H9 (cell line): Measurements from ENCODE around the gene PLD2. TPM values are rescaled to one million over a fixed set of nuclear protein-coding genes. Genes with fewer than 3 reads are reported as not detected.

Source experiments
- DNase-seq: peaks from one replicate; pipeline ENCODE4 v3.0.0-alpha.2; 2017
- H2AFZ ChIP-seq: one replicate; pipeline ENCODE4 v1.6.1; 2013; ENCODE audit warnings: mild to moderate bottlenecking, low read length, control low read depth, moderate library complexity
- H2AK5ac ChIP-seq: 2 replicates; pipeline ENCODE4 v1.6.1; 2013; ENCODE audit warnings: low read length, control low read depth, mixed read lengths; ENCODE audit not compliant: insufficient read length
- H2BK120ac ChIP-seq: one replicate; pipeline ENCODE4 v1.6.1; 2013; ENCODE audit warnings: low read depth, mild to moderate bottlenecking, low read length, control low read depth, inconsistent platforms; ENCODE audit not compliant: poor library complexity, severe bottlenecking
- H2BK12ac ChIP-seq: 2 replicates; pipeline ENCODE4 v1.6.1; 2013; ENCODE audit warnings: low read length, control low read depth, mixed read lengths, low read depth; ENCODE audit not compliant: insufficient read length
- H2BK15ac ChIP-seq: 2 replicates; pipeline ENCODE4 v1.6.1; 2013; ENCODE audit warnings: low read depth, low read length, control low read depth
- H2BK20ac ChIP-seq: one replicate; pipeline ENCODE4 v1.6.1; 2013; ENCODE audit warnings: low read depth, mild to moderate bottlenecking, low read length, control low read depth, inconsistent platforms; ENCODE audit not compliant: poor library complexity, severe bottlenecking
- H2BK5ac ChIP-seq: 2 replicates; pipeline ENCODE4 v1.6.1; 2013; ENCODE audit warnings: low read length, control low read depth, mixed read lengths; ENCODE audit not compliant: insufficient read length
- H3K14ac ChIP-seq: 2 replicates; pipeline ENCODE4 v1.6.1; 2013; ENCODE audit warnings: low read length, control low read depth; ENCODE audit not compliant: insufficient read depth
- H3K18ac ChIP-seq: 2 replicates; pipeline ENCODE4 v1.6.1; 2013; ENCODE audit warnings: low read depth, mild to moderate bottlenecking, mixed read lengths, low read length, control low read depth; ENCODE audit not compliant: insufficient read length
- H3K23ac ChIP-seq: 2 replicates; pipeline ENCODE4 v1.6.1; 2013; ENCODE audit warnings: low read length, control low read depth, mixed read lengths, low read depth; ENCODE audit not compliant: insufficient read length
- H3K23me2 ChIP-seq: 2 replicates; pipeline ENCODE4 v1.6.1; 2013; ENCODE audit warnings: low read depth, mild to moderate bottlenecking, mixed read lengths, low read length, control low read depth; ENCODE audit not compliant: insufficient read length, poor library complexity, severe bottlenecking
- H3K27ac ChIP-seq: 2 replicates; pipeline ENCODE4 v1.5.1; 2013; ENCODE audit warnings: low read length, control low read depth, mixed read lengths, low read depth; ENCODE audit not compliant: insufficient read length
- H3K27me3 ChIP-seq: 2 replicates; pipeline ENCODE4 v1.6.1; 2013; ENCODE audit warnings: low read length, control low read depth, inconsistent platforms; ENCODE audit not compliant: insufficient read depth
- H3K4ac ChIP-seq: 2 replicates; pipeline ENCODE4 v1.6.1; 2013; ENCODE audit warnings: low read depth, mild to moderate bottlenecking, control low read depth, inconsistent platforms, low read length, moderate library complexity
- H3K4me1 ChIP-seq: 2 replicates; pipeline ENCODE4 v1.6.1; 2013; ENCODE audit warnings: low read length, control low read depth, inconsistent platforms; ENCODE audit not compliant: insufficient read depth
- H3K4me2 ChIP-seq: 2 replicates; pipeline ENCODE4 v1.6.1; 2013; ENCODE audit warnings: low read length, control low read depth, mixed read lengths; ENCODE audit not compliant: insufficient read length, insufficient read depth
- H3K56ac ChIP-seq: 2 replicates; pipeline ENCODE4 v1.6.1; 2013; ENCODE audit warnings: low read depth, mild to moderate bottlenecking, mixed read lengths, low read length, control low read depth; ENCODE audit not compliant: insufficient read length
- H3K79me1 ChIP-seq: 2 replicates; pipeline ENCODE4 v1.6.1; 2013; ENCODE audit warnings: low read depth, mild to moderate bottlenecking, moderate library complexity, low read length, control low read depth, inconsistent platforms; ENCODE audit not compliant: insufficient read depth, poor library complexity, severe bottlenecking
- H3K79me2 ChIP-seq: 2 replicates; pipeline ENCODE4 v1.6.1; 2013; ENCODE audit warnings: low read length, control low read depth, inconsistent platforms; ENCODE audit not compliant: insufficient read depth
- H3K9ac ChIP-seq: 2 replicates; pipeline ENCODE4 v1.6.1; 2013; ENCODE audit warnings: low read length, control low read depth, mixed read lengths; ENCODE audit not compliant: insufficient read length; ENCODE audit errors: extremely low read depth
- H3K9me3 ChIP-seq: one replicate; pipeline ENCODE4 v1.6.1; 2013; ENCODE audit warnings: low read depth, low read length, inconsistent platforms; ENCODE audit not compliant: control insufficient read depth
- H3T11ph ChIP-seq: one replicate; pipeline ENCODE4 v1.6.1; 2013; ENCODE audit warnings: mild to moderate bottlenecking, low read length, control low read depth, inconsistent platforms
- H4K20me1 ChIP-seq: one replicate; pipeline ENCODE4 v1.6.1; 2013; ENCODE audit not compliant: control insufficient read depth, insufficient read length, insufficient read depth
- H4K5ac ChIP-seq: 2 replicates; pipeline ENCODE4 v1.6.1; 2013; ENCODE audit warnings: low read depth, mild to moderate bottlenecking, mixed read lengths, low read length, control low read depth; ENCODE audit not compliant: insufficient read length
- H4K8ac ChIP-seq: replicated peaks from 2 replicates; pipeline ENCODE4 v1.6.1; 2013; ENCODE audit warnings: low read length, control low read depth, mixed read lengths, low read depth; ENCODE audit not compliant: insufficient read length
- H4K91ac ChIP-seq: 2 replicates; pipeline ENCODE4 v1.6.1; 2013; ENCODE audit warnings: low read depth, mild to moderate bottlenecking, moderate library complexity, mixed read lengths, low read length, control low read depth; ENCODE audit not compliant: insufficient read length
- H3K27ac Mint-ChIP-seq, 3 experiments: 2 replicates in 2 of 3; 3 replicates in 1 of 3; pipeline ENCODE4 v1.8.0; 2020 to 2021; ENCODE audit warnings: mixed read lengths in 3 of 3, mild to moderate bottlenecking in 1 of 3, moderate library complexity in 1 of 3
- H3K27me3 Mint-ChIP-seq: 2 replicates; pipeline ENCODE4 v1.8.0; 2021; ENCODE audit warnings: low read depth, mild to moderate bottlenecking, moderate library complexity, mixed read lengths
- H3K36me3 Mint-ChIP-seq, 3 experiments: 2 replicates in 2 of 3; 3 replicates in 1 of 3; pipeline ENCODE4 v1.8.0; 2020 to 2021; ENCODE audit warnings: low read depth in 3 of 3, mixed read lengths in 3 of 3; ENCODE audit not compliant: insufficient read depth in 1 of 3
- H3K4me1 Mint-ChIP-seq, 2 experiments: 2 replicates each; pipeline ENCODE4 v1.8.0; 2020; ENCODE audit warnings: mixed read lengths in 2 of 2
- H3K4me3 Mint-ChIP-seq, 2 experiments: 2 replicates in 1 of 2; 3 replicates in 1 of 2; pipeline ENCODE4 v1.8.0; 2020 to 2021; ENCODE audit warnings: mild to moderate bottlenecking in 2 of 2, mixed read lengths in 2 of 2, moderate library complexity in 1 of 2
- H3K9me3 Mint-ChIP-seq, 2 experiments: 2 replicates in 1 of 2; 3 replicates in 1 of 2; pipeline ENCODE4 v1.8.0; 2020; ENCODE audit warnings: mild to moderate bottlenecking in 2 of 2, mixed read lengths in 2 of 2, moderate library complexity in 1 of 2
- WGBS: extraction: QIAGEN DNeasy Blood & Tissue Kit; methylation state at CpG from one replicate; pipeline ENCODE4 v1.1.7; 2013; ENCODE audit warnings: missing lambda C conversion rate, low lambda C conversion rate, mixed read lengths; ENCODE audit not compliant: insufficient read length; ENCODE audit errors: extremely low coverage; 5-methylcytosine and 5-hydroxymethylcytosine counted together
- total RNA-seq: library from RNA; stranded (reverse); gene quantifications from 2 replicates; pipeline ENCODE4 v1.2.1, GENCODE V29; 2021
- TF ChIP-seq, protein P1 (sequence below): fragments of 200-600 bp; sonication (generic); conservative IDR thresholded peaks from 3 replicates; pipeline ENCODE4 v1.8.0; 2021; ENCODE audit warnings: antibody characterized with exemption, mild to moderate bottlenecking

PLD2 gene
- total RNA-seq, 1 experiment from 2014 or later = 63.3 TPM

DNA sequence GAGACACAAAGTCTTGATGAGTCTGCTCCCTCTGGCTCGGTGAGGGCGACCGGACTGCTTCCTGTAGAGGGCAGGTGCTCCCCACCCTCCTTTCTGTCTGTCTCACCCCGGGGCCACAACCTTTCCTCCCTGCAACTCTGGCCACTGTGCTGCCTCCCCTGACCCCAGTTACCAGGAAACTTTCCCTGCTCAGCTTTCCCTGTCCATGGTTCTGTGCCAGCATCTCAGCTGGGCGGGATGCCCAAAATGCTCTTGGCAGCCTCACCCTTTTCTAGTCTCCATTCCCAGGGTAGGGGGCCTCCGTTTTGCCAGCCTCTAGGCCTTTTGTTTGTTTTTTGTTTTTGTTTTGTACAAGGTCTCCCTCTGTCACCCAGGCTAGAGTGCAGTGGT is 1.4 kb downstream of the PLD2 start:
- H3K9ac ChIP-seq = no peak overlapping the region
- H3K27ac ChIP-seq = no peak overlapping the region
- no peaks in the 10 kb centered on the region for H3K4me1 ChIP-seq
- H2BK12ac ChIP-seq = no peak overlapping the region
- H3K79me1 ChIP-seq = no peaks in the 10 kb centered on the region
- no peak overlapping the region for H4K8ac ChIP-seq
- no peak overlapping the region for H2BK5ac ChIP-seq
- no peaks in the 10 kb centered on the region for H3K79me2 ChIP-seq
- H3K14ac ChIP-seq = no peak overlapping the region
- no peak overlapping the region for H4K5ac ChIP-seq
- H3K23me2 ChIP-seq = peaks cover 5% of the 10 kb centered on the region
- no peak overlapping the region for H4K91ac ChIP-seq
- H3K9me3 ChIP-seq = no peaks in the 10 kb centered on the region
- no peaks in the 10 kb centered on the region for H4K20me1 ChIP-seq
- Mint-ChIP-seq H3K4me3 (peak overlapping the region; percentile 86 to 96), H3K27me3 (no peaks in the 10 kb centered on the region; the same call in 1 of the 2 replicates), H3K27ac (no peak overlapping the region; a peak in 1 of 7 replicates), H3K9me3 (no peaks in the 10 kb centered on the region), H3K36me3 (peaks cover 14 to 33% (median 30%) of the 10 kb centered on the region in 3 experiments; a peak in 6 of 7 replicates), H3K4me1 (peaks cover 15 to 16% of the 10 kb centered on the region in 2 experiments)
- H3T11ph ChIP-seq = no peak overlapping the region
- H3K56ac ChIP-seq = no peak overlapping the region
- no peak overlapping the region for H2BK120ac ChIP-seq
- no peak overlapping the region for H2BK15ac ChIP-seq
- TF ChIP-seq, protein P1, sequence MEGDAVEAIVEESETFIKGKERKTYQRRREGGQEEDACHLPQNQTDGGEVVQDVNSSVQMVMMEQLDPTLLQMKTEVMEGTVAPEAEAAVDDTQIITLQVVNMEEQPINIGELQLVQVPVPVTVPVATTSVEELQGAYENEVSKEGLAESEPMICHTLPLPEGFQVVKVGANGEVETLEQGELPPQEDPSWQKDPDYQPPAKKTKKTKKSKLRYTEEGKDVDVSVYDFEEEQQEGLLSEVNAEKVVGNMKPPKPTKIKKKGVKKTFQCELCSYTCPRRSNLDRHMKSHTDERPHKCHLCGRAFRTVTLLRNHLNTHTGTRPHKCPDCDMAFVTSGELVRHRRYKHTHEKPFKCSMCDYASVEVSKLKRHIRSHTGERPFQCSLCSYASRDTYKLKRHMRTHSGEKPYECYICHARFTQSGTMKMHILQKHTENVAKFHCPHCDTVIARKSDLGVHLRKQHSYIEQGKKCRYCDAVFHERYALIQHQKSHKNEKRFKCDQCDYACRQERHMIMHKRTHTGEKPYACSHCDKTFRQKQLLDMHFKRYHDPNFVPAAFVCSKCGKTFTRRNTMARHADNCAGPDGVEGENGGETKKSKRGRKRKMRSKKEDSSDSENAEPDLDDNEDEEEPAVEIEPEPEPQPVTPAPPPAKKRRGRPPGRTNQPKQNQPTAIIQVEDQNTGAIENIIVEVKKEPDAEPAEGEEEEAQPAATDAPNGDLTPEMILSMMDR = no peak
- no peak overlapping the region for H2AFZ ChIP-seq
- DNase-seq = no peak
- no peak overlapping the region for H3K4me2 ChIP-seq
- H3K18ac ChIP-seq = no peak overlapping the region
- H2BK20ac ChIP-seq = no peak overlapping the region
- no peak overlapping the region for H2AK5ac ChIP-seq
- no peak overlapping the region for H3K4ac ChIP-seq
- WGBS = no CpG with 5 or more reads among the region's 6 CpGs
- H3K27me3 ChIP-seq = no peaks in the 10 kb centered on the region
- no peak overlapping the region for H3K23ac ChIP-seq
